Aorta (tissue), 5 donors: ENCODE measurements around the gene ZNF107. TPM values are rescaled to one million over a fixed set of nuclear protein-coding genes. Genes with fewer than 3 reads are reported as not detected.
"Not testable (repeated sequence)": the region's sequence is repeated elsewhere in the genome, so short reads cannot be mapped to it uniquely, and the experiment has no call there.

Source experiments
- ATAC-seq: fragments of 200-7000 bp; cut with Tn5 transposase; one replicate; pipeline ENCODE4 v1.9.1; 2022; ENCODE audit warnings: moderate library complexity; ENCODE audit not compliant: low FRiP score
- DNase-seq, 2 donors: peaks; one replicate each; pipeline ENCODE4 v3.0.0-alpha.2; 2020
- H3K27ac ChIP-seq, 2 donors: one replicate each; pipeline ENCODE4 v1.5.1; 2013; ENCODE audit warnings: low read length in 2 of 2, mild to moderate bottlenecking in 2 of 2, moderate library complexity in 2 of 2, control low read depth in 1 of 2, inconsistent platforms in 1 of 2, low read depth in 1 of 2
- H3K27me3 ChIP-seq, 2 donors: one replicate each; pipeline ENCODE4 v1.6.1; 2013; ENCODE audit warnings: control low read depth in 1 of 2, low read length in 1 of 2, mild to moderate bottlenecking in 1 of 2, moderate library complexity in 1 of 2; ENCODE audit not compliant: insufficient read depth in 2 of 2, control insufficient read depth in 1 of 2
- H3K36me3 ChIP-seq, 2 donors: one replicate each; pipeline ENCODE4 v1.6.1; 2013; ENCODE audit warnings: control low read depth in 1 of 2, low read length in 1 of 2, mild to moderate bottlenecking in 1 of 2; ENCODE audit not compliant: insufficient read depth in 2 of 2, control insufficient read depth in 1 of 2
- H3K4me1 ChIP-seq, 2 donors: one replicate each; pipeline ENCODE4 v1.6.1; 2013; ENCODE audit warnings: low read length in 2 of 2, control low read depth in 1 of 2, mild to moderate bottlenecking in 1 of 2, moderate library complexity in 1 of 2; ENCODE audit not compliant: insufficient read depth in 2 of 2, control insufficient read depth in 1 of 2
- H3K4me3 ChIP-seq, 2 donors: one replicate each; pipeline ENCODE4 v1.5.1; 2013; ENCODE audit warnings: low read length in 2 of 2, control low read depth in 1 of 2, mild to moderate bottlenecking in 1 of 2
- H3K9me3 ChIP-seq: one replicate; pipeline ENCODE4 v1.6.1; 2013; ENCODE audit warnings: mild to moderate bottlenecking, low read length; ENCODE audit not compliant: control insufficient read depth
- WGBS, 2 donors: extraction: QIAGEN DNeasy Blood & Tissue Kit; methylation state at CpG; one replicate each; pipeline ENCODE4 v1.1.7; 2013; 5-methylcytosine and 5-hydroxymethylcytosine counted together
- intact Hi-C, 2 donors: fragments of 100-400 bp; cut with DNase I; formaldehyde crosslinking; loops; one replicate each; pipeline versions ENCODE4 v1.14.2 to v1.15.0; 2022
- polyA plus RNA-seq, 2 donors: library from polyadenylated mRNA; stranded (reverse); fragments of 200-250 nt; gene quantifications; one replicate each; pipeline ENCODE4 v1.2.3, GENCODE V29; 2013
- total RNA-seq, 2 donors: library from RNA; stranded (reverse); fragmentation: NEBNext Ultra II Directional; extraction: Animal tissue kit (Norgen Biotek cat#: 25700); gene quantifications; one replicate each; pipeline ENCODE4 v1.2.1, GENCODE V29; 2021
- donor health status: healthy with polysubstance abuse.
- donor health status: Bipolar disorder and iron deficiency.
- donor health status: DM: no; HTN: no; CAD: no.
- donor health status: DM: no; HTN: no; CAD: no.
- donor health status: DM: yes; HTN: yes; CAD: no.

Gene ZNF107
- total and polyA plus RNA-seq, 4 donors = 1.3 to 9.5 (median 4.5) TPM

DNA sequence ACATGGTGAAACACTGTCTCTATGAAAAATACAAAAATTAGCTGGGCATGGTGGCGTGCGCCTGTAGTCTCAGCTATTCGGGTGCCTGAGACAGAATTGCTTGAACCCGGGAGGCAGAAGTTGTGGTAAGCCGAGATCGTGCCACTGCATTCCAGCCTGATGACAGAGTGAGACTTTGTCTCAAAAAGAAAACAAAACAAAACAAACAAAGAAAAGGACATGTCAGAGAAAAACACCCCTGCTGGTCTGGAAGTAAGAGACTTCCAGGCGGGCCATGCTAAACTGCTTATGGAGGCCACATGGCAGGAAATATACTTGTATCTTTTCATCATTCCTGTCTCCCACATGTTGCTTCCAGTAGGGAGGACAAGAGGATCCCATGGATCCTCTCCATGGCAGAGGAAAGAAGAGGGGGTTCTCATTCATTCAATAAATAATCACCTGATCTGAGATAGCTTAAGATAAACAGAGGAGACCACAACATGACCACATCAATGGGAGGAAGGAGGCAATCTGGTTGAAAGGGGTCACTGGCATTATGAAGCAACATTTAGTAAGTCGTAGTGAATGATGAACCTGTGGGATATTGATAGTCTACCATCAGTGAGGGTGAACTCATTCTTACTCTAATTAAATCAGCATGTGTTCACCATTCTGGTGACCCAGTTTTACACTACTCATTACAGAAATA lies 67.8 kb downstream of the ZNF107 start:
- DNase-seq = no peak
- Histone ChIP-seq H3K4me1 (no peaks in the 10 kb centered on the region), H3K36me3 (no peaks in the 10 kb centered on the region), H3K9me3 (no peaks in the 10 kb centered on the region), H3K27me3 (no peaks in the 10 kb centered on the region), H3K4me3 (no peak overlapping the region), H3K27ac (no peak overlapping the region)
- WGBS, 2 donors = 77 to 81% methylated on average over 8 of the region's 8 CpGs
- ATAC-seq = no peak
- intact Hi-C loops = no loop called here

DNA sequence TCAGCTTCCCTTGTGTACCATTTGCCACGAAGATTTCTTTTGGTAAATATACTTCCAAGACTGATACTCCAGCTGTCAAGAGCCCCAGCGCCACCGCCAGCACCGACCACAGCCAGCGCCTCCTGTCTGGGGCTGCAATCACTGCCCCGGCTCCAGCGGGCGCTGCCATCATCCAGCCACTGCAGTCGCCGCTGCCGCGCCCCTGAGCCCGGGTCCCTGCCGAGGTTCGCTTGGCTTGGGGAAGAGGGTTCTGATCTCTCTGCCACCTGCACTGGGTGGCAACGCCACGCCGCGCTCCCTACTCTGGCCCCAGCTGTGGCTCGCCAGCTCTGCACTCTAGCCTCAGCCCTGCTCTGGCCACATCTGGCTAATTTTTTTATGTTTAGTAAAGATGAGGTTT lies 70.6 kb downstream of the ZNF107 start:
- Histone ChIP-seq H3K27ac (no peak overlapping the region), H3K4me1 (no peaks in the 10 kb centered on the region), H3K4me3 (no peak overlapping the region), H3K36me3 (no peaks in the 10 kb centered on the region), H3K27me3 (no peaks in the 10 kb centered on the region), H3K9me3 (no peaks in the 10 kb centered on the region)
- no peak for ATAC-seq
- DNase-seq = no peak
- WGBS, 2 donors = 95% methylated on average over 20 of the region's 20 CpGs
- intact Hi-C loops = no loop called here

DNA sequence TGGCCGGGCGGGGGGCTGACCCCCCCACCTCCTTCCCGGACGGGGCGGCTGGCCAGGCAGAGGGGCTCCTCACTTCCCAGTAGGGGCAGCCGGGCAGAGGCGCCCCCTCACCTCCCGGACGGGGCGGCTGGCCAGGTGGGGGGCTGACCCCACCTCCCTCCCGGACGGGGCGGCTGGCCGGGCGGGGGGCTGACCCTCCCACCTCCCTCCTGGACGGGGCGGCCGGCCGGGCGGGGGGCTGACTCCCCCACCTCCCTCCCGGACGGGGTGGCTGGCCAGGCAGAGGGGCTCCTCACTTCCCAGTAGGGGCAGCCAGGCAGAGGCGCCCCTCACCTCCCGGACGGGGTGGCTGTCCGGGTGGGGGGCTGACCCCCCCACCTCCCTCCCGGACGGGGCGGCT lies 72.5 kb downstream of the ZNF107 start:
- H3K4me3 ChIP-seq, ATAC-seq, DNase-seq, H3K27me3 ChIP-seq, H3K36me3 ChIP-seq, intact Hi-C loops, H3K9me3 ChIP-seq, H3K4me1 ChIP-seq, H3K27ac ChIP-seq: not testable (repeated sequence)
- WGBS, 2 donors = 91 to 92% methylated on average over 10 to 19 of the region's 29 CpGs

DNA sequence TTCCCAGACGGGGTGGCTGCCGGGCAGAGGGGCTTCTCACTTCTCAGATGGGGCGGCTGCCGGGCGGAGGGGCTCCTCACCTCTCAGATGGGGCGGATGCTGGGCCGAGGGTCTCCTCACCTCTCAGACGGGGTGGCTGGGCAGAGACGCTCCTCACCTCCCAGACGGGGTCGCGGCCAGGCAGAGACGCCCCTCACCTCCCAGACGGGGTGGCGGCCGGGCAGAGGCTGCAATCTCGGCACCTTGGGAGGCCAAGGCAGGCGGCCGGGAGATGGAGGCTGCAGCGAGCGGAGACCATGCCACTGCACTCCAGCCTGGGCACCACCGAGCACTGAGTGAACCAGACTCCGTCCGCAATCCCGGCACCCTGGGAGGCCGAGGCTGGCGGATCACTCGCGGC lies 73.0 kb downstream of the ZNF107 start:
- WGBS, 2 donors = 92 to 99% methylated on average over 15 to 29 of the region's 29 CpGs

DNA sequence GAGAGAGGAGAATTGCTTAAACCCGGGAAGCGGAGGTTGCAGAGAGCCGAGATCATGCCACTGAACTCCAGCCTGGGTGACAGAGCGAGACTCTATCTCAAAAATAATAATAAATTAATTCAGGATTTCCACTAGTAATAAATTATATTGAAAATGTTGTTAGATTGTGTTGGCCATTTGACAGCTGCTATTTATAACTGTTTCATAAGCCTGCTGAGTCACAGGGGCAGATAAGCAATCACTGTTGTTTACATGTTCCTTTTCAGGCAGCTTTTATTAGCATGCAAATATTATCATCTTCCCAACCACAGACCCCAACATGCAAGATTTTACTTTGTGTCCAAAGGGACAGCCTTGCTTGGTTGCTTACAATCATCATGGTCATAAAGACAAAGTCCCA lies 78.7 kb downstream of the ZNF107 start:
- H3K27ac ChIP-seq = no peak overlapping the region

More for the DNA sequence above, 73.0 kb downstream of the ZNF107 start:
- intact Hi-C loops, ATAC-seq, DNase-seq, H3K27ac ChIP-seq, H3K4me3 ChIP-seq, H3K4me1 ChIP-seq, H3K36me3 ChIP-seq, H3K9me3 ChIP-seq, H3K27me3 ChIP-seq: not testable (repeated sequence)

DNA sequence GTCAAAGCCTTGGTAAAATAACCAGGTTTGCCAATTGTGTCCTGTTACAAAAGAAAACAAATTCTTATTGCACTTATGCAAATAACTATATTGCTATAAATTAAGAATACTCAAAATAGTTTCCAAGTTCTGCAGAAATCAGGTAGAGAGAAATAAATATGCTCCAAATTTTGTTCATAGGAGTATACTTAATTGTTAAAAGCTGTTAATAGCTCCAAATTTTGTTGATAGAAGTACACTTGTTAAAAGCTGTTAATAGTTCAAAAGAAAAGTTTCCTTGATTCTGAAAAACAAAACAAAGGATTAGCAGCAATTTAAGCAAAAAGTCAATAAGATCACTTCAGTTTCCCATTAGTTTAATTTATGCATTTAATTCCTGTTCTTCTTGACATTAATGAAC lies 81.9 kb downstream of the ZNF107 start:
- Histone ChIP-seq H3K4me1 (peaks cover 0 to 3% of the 10 kb centered on the region in 2 donors), H3K4me3 (no peak overlapping the region), H3K27ac (no peak overlapping the region), H3K27me3 (no peaks in the 10 kb centered on the region), H3K36me3 (no peaks in the 10 kb centered on the region), H3K9me3 (no peaks in the 10 kb centered on the region)
- intact Hi-C loops = no loop called here
- ATAC-seq (no peak), DNase-seq (no peak)

More for the DNA sequence above, 78.7 kb downstream of the ZNF107 start:
- Histone ChIP-seq H3K4me1 (peaks cover 0 to 3% of the 10 kb centered on the region in 2 donors), H3K27me3 (no peaks in the 10 kb centered on the region), H3K9me3 (no peaks in the 10 kb centered on the region), H3K4me3 (no peak overlapping the region), H3K36me3 (no peaks in the 10 kb centered on the region)
- 45 to 52% methylated on average over 4 of the region's 4 CpGs for WGBS, 2 donors
- intact Hi-C loops = no loop called here
- DNase-seq (no peak), ATAC-seq (no peak)

DNA sequence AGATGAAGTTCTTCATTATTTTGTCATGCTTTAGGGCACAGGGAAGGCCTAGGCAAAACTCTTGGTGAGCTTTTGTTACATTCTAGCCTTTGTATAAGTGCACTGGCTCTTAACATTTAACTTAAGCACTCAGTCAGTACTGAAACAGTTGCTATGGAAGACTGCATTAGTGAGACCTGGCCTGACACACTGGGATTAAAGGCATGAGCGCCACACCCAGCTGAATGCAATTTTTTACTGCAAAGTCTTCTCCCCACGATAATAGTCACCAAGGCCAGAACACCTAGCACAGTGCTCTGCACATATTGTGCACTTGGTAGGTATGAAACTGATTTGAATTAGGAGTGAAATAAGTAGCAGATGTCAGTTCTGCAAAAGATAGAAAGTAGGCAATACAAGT lies 87.1 kb downstream of the ZNF107 start:
- intact Hi-C loops = no loop called here
- H3K4me1 ChIP-seq = no peaks in the 10 kb centered on the region

DNA sequence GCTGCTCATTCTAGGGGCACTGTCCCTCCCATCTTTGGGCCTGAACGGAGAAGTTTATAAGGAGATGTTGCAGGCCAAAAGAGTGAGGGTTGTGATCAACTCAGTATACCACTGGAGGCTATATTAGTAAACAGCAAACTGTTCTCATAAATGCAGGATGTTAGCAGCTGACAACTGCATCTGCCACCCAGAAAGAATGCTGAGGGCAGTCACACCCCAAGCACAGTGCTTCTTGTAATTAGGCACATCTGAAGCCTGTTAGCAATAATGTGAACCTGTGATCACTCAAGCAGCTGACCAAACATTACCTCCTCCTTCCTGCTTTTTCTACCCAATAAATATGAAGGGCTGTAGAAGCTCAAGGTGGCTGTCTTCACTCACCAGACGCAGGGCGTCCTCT lies 89.9 kb downstream of the ZNF107 start:
- Histone ChIP-seq H3K27ac (no peak overlapping the region), H3K4me1 (no peaks in the 10 kb centered on the region), H3K27me3 (no peaks in the 10 kb centered on the region), H3K36me3 (no peaks in the 10 kb centered on the region), H3K9me3 (no peaks in the 10 kb centered on the region), H3K4me3 (no peak overlapping the region)
- intact Hi-C loops = no loop called here
- 83 to 92% methylated on average over 3 of the region's 3 CpGs for WGBS, 2 donors
- ATAC-seq (no peak), DNase-seq (no peak)

More for the DNA sequence above, 87.1 kb downstream of the ZNF107 start:
- H3K9me3 ChIP-seq = no peaks in the 10 kb centered on the region
- ATAC-seq (no peak), DNase-seq (no peak)
- no peaks in the 10 kb centered on the region for H3K27me3 ChIP-seq
- H3K4me3 ChIP-seq = no peak overlapping the region
- no peak overlapping the region for H3K27ac ChIP-seq
- 90 to 94% methylated on average over 2 of the region's 2 CpGs for WGBS, 2 donors
- no peaks in the 10 kb centered on the region for H3K36me3 ChIP-seq

DNA sequence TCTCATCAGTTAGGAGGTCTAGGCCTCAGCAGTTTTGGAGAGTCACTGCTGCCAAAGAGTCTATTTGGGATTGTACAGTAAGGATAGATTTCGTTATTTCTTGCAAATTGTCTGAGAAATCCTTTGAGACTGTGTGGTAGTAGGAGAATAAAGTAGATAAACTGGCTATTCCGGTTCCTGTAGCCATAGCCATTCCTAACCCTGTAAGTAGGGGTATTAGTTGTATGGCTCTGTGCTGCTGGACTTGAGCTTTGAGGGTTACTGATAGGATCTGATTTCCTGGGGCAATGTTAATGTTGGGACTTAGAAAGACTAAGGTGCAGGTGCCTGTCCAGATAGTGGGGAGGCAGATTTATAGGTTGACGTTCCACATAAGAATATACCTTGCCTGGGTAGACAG lies 92.2 kb downstream of the ZNF107 start:
- no peak for ATAC-seq
- no peak for DNase-seq
- Histone ChIP-seq H3K4me1 (no peaks in the 10 kb centered on the region), H3K9me3 (no peaks in the 10 kb centered on the region), H3K36me3 (no peaks in the 10 kb centered on the region), H3K27me3 (no peaks in the 10 kb centered on the region), H3K4me3 (no peak overlapping the region), H3K27ac (no peak overlapping the region)
- intact Hi-C loops = no loop called here
- WGBS, 2 donors = 75 to 81% methylated on average over 3 of the region's 3 CpGs
